ENCODE measurements around the gene HOXA6.

HOXA6 gene

DNA sequence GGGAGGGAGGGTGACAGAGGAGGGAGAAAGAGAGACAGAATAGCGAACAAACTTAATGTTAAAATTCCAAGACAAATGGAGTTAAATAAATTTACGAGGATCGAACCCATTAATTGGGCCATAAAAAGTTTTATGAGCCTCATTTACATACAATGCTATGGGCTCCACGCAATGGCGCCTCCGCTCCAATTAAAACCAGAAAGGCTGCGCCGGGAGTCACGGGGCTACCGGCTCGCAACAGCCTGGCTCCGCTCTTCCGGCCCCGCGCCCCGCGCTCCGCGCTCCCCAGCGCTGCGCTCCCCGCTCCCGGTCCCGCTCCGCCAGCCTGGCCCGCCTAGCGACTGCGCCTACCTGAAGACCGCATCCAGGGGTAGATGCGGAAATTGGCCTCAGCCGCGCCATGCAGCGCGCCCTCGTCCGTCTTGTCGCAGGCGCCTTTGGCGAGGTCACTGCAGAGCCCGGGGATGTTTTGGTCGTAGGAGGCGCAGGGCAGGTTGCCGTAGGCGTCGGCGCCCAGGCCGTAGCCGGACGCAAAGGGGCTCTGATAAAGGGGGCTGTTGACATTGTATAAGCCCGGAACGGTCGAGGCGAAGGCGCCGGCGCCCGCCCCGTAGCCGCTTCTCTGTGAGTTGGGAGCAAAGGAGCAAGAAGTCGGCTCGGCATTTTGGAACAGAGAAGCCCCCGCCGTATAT, 8.4 kb upstream of the HOXA6 start:
- WGBS, 2 experiments: 8 to 9% methylated on average over 63 of the region's 63 CpGs
- no peak overlapping the region for H3K27ac ChIP-seq (ENCODE audit: insufficient read depth, low read depth, low read length, poor library complexity, severe bottlenecking)
- H3K4me1 ChIP-seq (ENCODE audit: control insufficient read depth, insufficient read depth, low read length): peaks cover 5% of the 10 kb centered on the region
- H3K9me3 ChIP-seq (ENCODE audit: control insufficient read depth, low read length): no peaks in the 10 kb centered on the region
- H3K4me3 ChIP-seq (ENCODE audit: insufficient read depth, low read depth, low read length): no peak overlapping the region
- peaks cover 100% of the 10 kb centered on the region for H3K27me3 ChIP-seq (ENCODE audit: control insufficient read depth, insufficient read depth, low read length, poor library complexity, severe bottlenecking)
- H3K36me3 ChIP-seq (ENCODE audit: control insufficient read depth, insufficient read depth, low read length): no peaks in the 10 kb centered on the region

DNA sequence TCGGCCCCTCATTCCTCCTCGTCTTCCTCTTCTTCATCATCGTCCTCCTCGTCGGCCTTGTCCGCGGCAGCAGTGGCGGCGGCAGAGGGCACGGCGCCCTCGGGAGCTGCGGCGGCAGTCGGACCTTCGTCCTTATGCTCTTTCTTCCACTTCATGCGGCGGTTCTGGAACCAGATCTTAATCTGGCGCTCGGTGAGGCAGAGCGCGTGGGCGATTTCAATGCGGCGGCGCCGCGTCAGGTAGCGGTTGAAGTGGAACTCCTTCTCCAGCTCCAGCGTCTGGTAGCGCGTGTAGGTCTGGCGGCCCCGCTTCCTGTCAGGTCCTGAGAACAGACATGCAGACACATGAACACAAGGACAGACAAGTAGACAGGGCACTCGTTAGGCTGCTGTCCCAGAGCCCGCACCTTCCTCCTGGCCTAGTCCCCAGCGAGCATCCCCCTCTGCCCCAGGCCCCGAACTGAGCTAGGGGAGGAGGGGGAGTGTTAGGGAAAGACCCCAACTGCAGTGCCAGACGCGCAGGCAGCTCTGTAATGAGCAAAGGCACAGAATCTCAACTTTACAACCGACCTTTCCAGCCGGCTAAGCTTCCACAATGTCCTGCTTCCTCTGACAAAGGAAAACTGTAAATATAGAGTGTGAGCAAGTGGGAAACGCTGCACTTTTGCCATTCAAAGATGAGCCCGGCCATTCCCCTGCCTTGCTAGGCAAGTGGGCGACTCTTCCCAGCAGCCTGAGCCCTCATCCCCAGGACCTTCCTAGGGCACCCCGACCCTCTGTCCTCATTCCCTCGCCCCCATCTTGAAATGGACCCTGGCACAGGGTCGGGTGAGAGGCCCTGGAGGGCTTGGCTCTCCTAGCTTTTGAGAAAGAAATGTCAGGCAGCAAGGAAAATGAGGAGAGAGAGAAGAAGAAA, 7.6 kb upstream of the HOXA6 start:
- Histone ChIP-seq H3K36me3 (ENCODE audit: control insufficient read depth, insufficient read depth, low read length) (no peaks in the 10 kb centered on the region), H3K4me1 (ENCODE audit: control insufficient read depth, insufficient read depth, low read length) (peaks cover 5% of the 10 kb centered on the region), H3K4me3 (ENCODE audit: insufficient read depth, low read depth, low read length) (no peak overlapping the region), H3K27ac (ENCODE audit: insufficient read depth, low read depth, low read length, poor library complexity, severe bottlenecking) (no peak overlapping the region), H3K27me3 (ENCODE audit: control insufficient read depth, insufficient read depth, low read length, poor library complexity, severe bottlenecking) (peaks cover 100% of the 10 kb centered on the region), H3K9me3 (ENCODE audit: control insufficient read depth, low read length) (no peaks in the 10 kb centered on the region)
- 15 to 16% methylated on average over 48 of the region's 48 CpGs for WGBS, 2 experiments

DNA sequence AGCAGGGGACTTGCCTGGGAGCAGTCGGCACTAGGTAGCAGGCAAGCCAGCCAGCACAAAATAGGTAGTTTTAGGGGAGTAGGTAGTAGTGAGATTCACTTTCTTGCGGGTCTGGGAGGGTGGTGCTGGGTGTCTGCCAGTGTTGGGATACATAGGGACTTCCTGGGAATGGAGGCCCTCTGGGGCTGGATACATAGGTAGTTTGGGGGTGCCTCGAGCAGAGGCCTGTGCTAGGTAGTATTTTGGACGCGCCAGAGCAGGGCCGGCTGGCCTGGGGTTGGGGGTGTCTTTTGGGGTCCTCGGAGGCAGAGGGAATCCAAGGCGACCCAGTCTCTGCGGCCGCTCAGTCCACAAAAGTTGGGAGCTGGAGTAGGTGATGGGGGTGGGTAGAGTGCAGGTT, 6.8 kb upstream of the HOXA6 start:
- H3K9me3 ChIP-seq (ENCODE audit: control insufficient read depth, low read length): no peaks in the 10 kb centered on the region
- H3K27me3 ChIP-seq (ENCODE audit: control insufficient read depth, insufficient read depth, low read length, poor library complexity, severe bottlenecking): peaks cover 100% of the 10 kb centered on the region
- H3K4me3 ChIP-seq (ENCODE audit: insufficient read depth, low read depth, low read length): no peak overlapping the region
- peaks cover 5% of the 10 kb centered on the region for H3K4me1 ChIP-seq (ENCODE audit: control insufficient read depth, insufficient read depth, low read length)
- 42 to 43% methylated on average over 10 of the region's 10 CpGs for WGBS, 2 experiments
- no peaks in the 10 kb centered on the region for H3K36me3 ChIP-seq (ENCODE audit: control insufficient read depth, insufficient read depth, low read length)
- no peak overlapping the region for H3K27ac ChIP-seq (ENCODE audit: insufficient read depth, low read depth, low read length, poor library complexity, severe bottlenecking)

DNA sequence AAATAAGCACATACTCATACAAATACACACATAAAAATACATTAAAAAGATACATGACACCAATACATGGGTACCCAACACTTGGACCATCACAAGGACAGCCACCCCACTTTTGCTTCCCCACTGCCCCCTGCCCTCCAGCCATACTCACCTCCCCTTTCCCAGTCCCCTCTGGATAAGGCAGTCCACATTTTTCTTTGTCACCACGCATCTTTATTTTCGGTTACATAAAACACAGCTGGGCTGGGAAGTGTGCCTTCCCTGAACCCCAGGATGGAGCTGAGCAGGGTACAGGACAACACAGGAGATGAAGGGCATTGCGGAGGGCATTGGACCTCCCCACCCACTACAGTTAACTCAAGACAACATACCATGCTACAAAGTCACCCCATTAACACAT, 6.0 kb upstream of the HOXA6 start:
- H3K9me3 ChIP-seq (ENCODE audit: control insufficient read depth, low read length): no peaks in the 10 kb centered on the region
- no peak overlapping the region for H3K4me3 ChIP-seq (ENCODE audit: insufficient read depth, low read depth, low read length)
- 38 to 44% methylated on average over 3 of the region's 3 CpGs for WGBS, 2 experiments
- H3K4me1 ChIP-seq (ENCODE audit: control insufficient read depth, insufficient read depth, low read length): peaks cover 5% of the 10 kb centered on the region
- no peak overlapping the region for H3K27ac ChIP-seq (ENCODE audit: insufficient read depth, low read depth, low read length, poor library complexity, severe bottlenecking)
- H3K36me3 ChIP-seq (ENCODE audit: control insufficient read depth, insufficient read depth, low read length): no peaks in the 10 kb centered on the region
- peaks cover 100% of the 10 kb centered on the region for H3K27me3 ChIP-seq (ENCODE audit: control insufficient read depth, insufficient read depth, low read length, poor library complexity, severe bottlenecking)

DNA sequence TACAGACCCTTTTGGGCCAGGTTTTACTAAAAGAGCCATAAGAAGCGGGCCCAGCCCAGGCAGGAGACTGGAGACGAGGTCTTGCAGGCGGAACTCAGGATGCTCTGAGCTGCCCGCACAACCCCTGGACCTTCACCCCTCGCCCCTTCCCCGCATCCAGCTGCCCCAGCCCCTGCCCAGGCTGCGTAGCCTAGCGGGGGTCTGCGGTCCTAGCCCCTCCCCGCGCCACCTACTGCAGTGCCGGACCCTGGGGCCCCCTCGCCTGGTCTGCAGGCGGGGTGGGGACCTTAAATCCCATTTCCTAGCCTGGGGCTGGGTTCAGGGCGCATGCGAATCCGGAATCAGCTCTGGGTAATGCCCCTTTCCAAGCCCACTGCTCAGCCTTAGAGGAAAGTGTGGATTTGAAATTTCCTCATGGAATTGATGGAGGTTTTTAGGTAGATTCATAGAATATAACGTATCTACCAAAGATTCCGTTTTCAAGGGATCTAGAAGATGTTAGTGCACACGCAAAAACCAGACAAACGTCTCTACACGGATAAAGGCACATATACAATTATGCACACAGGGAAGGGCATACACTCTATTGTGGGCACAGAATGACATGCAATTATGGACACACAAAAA, 5.4 kb upstream of the HOXA6 start:
- Histone ChIP-seq H3K4me1 (ENCODE audit: control insufficient read depth, insufficient read depth, low read length) (peaks cover 5% of the 10 kb centered on the region), H3K4me3 (ENCODE audit: insufficient read depth, low read depth, low read length) (no peak overlapping the region), H3K27ac (ENCODE audit: insufficient read depth, low read depth, low read length, poor library complexity, severe bottlenecking) (no peak overlapping the region), H3K9me3 (ENCODE audit: control insufficient read depth, low read length) (no peaks in the 10 kb centered on the region), H3K36me3 (ENCODE audit: control insufficient read depth, insufficient read depth, low read length) (no peaks in the 10 kb centered on the region), H3K27me3 (ENCODE audit: control insufficient read depth, insufficient read depth, low read length, poor library complexity, severe bottlenecking) (peaks cover 100% of the 10 kb centered on the region)
- WGBS, 2 experiments: 21 to 26% methylated on average over 22 of the region's 22 CpGs

- Histone ChIP-seq H3K4me1 (ENCODE audit: control insufficient read depth, insufficient read depth, low read length) (peaks cover 5% of the 10 kb centered on the region), H3K27me3 (ENCODE audit: control insufficient read depth, insufficient read depth, low read length, poor library complexity, severe bottlenecking) (peaks cover 100% of the 10 kb centered on the region), H3K36me3 (ENCODE audit: control insufficient read depth, insufficient read depth, low read length) (no peaks in the 10 kb centered on the region), H3K27ac (ENCODE audit: insufficient read depth, low read depth, low read length, poor library complexity, severe bottlenecking) (no peak within 1 kb of the TSS), H3K9me3 (ENCODE audit: control insufficient read depth, low read length) (no peaks in the 10 kb centered on the region), H3K4me3 (ENCODE audit: insufficient read depth, low read depth, low read length) (no peak within 1 kb of the TSS)
- 9% methylated on average over 53 of the region's 53 CpGs for whole genome bisulfite sequencing, 2 experiments
These were observed 4.6 kb upstream of the HOXA6 start, which contains the start of gene HOXA3 for GRCh38 chr7:27151931-27152815. Gene HOXA3 (minus strand): TSS chr7:27152583. CDS start chr7:27110640, 41,943 bp downstream.

DNA sequence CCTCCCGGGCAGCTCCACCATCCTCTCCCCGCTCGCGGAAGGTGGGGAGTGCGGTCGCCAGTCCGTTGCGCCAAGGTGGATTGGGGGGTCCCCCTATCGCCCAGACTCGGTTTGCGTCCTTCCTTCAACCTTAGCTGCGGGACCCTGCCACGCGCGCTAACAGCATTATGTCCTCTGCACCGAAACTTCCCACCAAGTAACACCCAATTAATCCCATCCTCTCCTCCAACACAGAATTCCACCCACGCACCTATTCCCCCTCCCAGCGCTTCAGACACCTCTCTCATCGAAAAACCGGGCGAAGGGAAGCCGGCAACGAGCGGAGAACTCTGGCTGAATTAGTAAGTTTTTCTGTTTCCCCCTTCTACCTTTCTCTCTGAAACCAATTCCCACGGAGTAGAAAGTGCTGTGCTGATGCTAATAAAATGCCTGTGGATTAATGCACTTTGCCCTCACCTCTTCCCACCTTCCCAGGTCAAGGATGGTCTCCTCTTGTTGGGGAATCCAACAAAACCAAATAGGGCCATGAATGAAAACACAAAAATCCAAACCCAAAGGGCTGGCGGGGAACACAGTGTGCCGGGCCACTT, 3.9 kb upstream of the HOXA6 start:
- H3K27me3 ChIP-seq (ENCODE audit: control insufficient read depth, insufficient read depth, low read length, poor library complexity, severe bottlenecking): peaks cover 100% of the 10 kb centered on the region
- 6 to 8% methylated on average over 26 to 27 of the region's 27 CpGs for WGBS, 2 experiments

DNA sequence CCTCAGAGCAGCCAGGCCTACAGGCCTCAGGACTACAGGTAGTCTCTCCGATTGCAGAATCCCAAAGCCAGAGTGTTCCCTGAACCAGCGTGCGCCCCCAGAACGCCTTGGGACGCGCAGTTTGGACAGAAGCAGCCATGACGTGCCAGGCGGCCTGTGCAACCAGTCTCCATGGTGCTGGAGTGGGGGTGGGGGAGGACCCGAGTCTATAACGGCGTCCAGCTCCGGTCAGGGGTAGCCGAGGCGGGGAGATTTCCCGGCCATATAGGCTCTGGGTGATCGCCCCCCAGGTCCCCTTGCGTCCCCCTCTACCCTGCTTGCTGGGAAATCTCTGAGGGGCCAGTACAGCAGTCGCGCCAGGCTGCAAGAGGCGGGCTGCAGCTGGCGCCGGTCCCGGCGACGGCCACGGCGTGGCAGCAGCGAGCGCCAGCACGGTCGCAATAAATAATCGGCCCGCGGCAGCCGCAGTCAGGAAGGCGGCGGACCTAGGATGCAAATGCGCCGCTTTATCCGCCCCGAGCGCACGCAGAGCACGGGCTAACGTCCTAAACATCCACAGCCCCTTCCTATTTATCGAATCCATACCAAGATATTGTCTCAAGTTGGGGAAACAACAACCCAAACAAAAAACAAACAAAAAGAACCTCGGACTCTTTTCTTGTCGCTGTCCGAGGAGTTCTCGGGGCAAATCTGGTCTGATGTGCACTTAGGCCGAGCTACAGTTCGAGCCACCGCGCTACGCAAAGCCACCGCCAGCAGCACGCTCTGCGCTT, 3.2 kb upstream of the HOXA6 start:
- H3K4me1 ChIP-seq (ENCODE audit: control insufficient read depth, insufficient read depth, low read length): peaks cover 5% of the 10 kb centered on the region
- H3K4me3 ChIP-seq (ENCODE audit: insufficient read depth, low read depth, low read length): no peak overlapping the region
- H3K27ac ChIP-seq (ENCODE audit: insufficient read depth, low read depth, low read length, poor library complexity, severe bottlenecking): no peak overlapping the region
- 2 to 3% methylated on average over 58 of the region's 58 CpGs for WGBS, 2 experiments
- peaks cover 100% of the 10 kb centered on the region for H3K27me3 ChIP-seq (ENCODE audit: control insufficient read depth, insufficient read depth, low read length, poor library complexity, severe bottlenecking)
- H3K36me3 ChIP-seq (ENCODE audit: control insufficient read depth, insufficient read depth, low read length): no peaks in the 10 kb centered on the region
- H3K9me3 ChIP-seq (ENCODE audit: control insufficient read depth, low read length): no peaks in the 10 kb centered on the region

More for the DNA sequence above, 3.9 kb upstream of the HOXA6 start:
- H3K9me3 ChIP-seq (ENCODE audit: control insufficient read depth, low read length): no peaks in the 10 kb centered on the region
- H3K36me3 ChIP-seq (ENCODE audit: control insufficient read depth, insufficient read depth, low read length): no peaks in the 10 kb centered on the region
- H3K27ac ChIP-seq (ENCODE audit: insufficient read depth, low read depth, low read length, poor library complexity, severe bottlenecking): no peak overlapping the region
- peaks cover 5% of the 10 kb centered on the region for H3K4me1 ChIP-seq (ENCODE audit: control insufficient read depth, insufficient read depth, low read length)
- no peak overlapping the region for H3K4me3 ChIP-seq (ENCODE audit: insufficient read depth, low read depth, low read length)
